SU-DHL-6 (cell line): ENCODE measurements around the gene PROSER1.

Source experiments
- EZH2phosphoT487 ChIP-seq: fragments of 200-600 bp; sonication (generic), shearing (Covaris generic); conservative IDR thresholded peaks from 2 replicates; pipeline ENCODE4 v1.6.1; 2018; ENCODE audit warnings: mild to moderate bottlenecking, antibody characterized with exemption, low read length, moderate library complexity, mixed read lengths
- TF ChIP-seq, protein P1 (sequence below): fragments of 200-600 bp; sonication (generic); IDR thresholded peaks from one replicate; pipeline ENCODE4 v1.5.1; 2017; ENCODE audit warnings: antibody characterized with exemption, mild to moderate bottlenecking, low read length, moderate library complexity; ENCODE audit not compliant: insufficient read depth, poor library complexity, severe bottlenecking

DNA sequence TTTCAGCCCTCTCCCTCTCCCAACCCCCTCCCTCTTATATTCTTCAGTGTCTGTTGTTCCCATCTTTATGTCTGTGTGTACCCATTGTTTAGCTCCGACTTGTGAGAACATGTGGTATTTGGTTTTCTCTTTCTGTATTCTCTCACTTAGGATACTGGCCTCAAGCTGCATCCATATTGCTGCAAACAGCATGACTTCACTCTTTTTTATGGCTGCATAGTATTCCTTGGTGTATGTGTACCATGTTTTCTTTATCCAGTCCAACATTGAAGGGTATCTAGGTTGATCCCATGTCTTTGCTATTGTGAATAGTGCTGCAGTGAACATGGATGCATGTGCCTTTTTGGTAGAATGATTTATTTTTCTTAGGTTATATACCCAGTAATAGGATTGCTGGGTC lies 18.1 kb upstream of the PROSER1 start:
- TF ChIP-seq, protein P1, sequence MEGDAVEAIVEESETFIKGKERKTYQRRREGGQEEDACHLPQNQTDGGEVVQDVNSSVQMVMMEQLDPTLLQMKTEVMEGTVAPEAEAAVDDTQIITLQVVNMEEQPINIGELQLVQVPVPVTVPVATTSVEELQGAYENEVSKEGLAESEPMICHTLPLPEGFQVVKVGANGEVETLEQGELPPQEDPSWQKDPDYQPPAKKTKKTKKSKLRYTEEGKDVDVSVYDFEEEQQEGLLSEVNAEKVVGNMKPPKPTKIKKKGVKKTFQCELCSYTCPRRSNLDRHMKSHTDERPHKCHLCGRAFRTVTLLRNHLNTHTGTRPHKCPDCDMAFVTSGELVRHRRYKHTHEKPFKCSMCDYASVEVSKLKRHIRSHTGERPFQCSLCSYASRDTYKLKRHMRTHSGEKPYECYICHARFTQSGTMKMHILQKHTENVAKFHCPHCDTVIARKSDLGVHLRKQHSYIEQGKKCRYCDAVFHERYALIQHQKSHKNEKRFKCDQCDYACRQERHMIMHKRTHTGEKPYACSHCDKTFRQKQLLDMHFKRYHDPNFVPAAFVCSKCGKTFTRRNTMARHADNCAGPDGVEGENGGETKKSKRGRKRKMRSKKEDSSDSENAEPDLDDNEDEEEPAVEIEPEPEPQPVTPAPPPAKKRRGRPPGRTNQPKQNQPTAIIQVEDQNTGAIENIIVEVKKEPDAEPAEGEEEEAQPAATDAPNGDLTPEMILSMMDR = no peak
- no peak for TF ChIP-seq EZH2phosphoT487
